Neural progenitor cell (in vitro differentiated cells): Measurements from ENCODE around the gene FBXO10.

Experiments used
- EZH2 ChIP-seq: fragments of 200-600 bp; sonication (generic); IDR thresholded peaks from 2 replicates; pipeline ENCODE4 v1.6.1; 2017; ENCODE audit warnings: antibody characterized with exemption, mild to moderate bottlenecking, moderate library complexity
- EZH2phosphoT487 ChIP-seq: fragments of 200-600 bp; sonication (generic); IDR thresholded peaks from 2 replicates; pipeline ENCODE4 v1.6.1; 2017; ENCODE audit warnings: antibody characterized with exemption
- TF ChIP-seq, protein P1 (sequence below): fragments of 200-600 bp; sonication (generic); IDR thresholded peaks from 2 replicates; pipeline ENCODE4 v1.5.1; 2017; ENCODE audit warnings: antibody characterized with exemption, mild to moderate bottlenecking

DNA sequence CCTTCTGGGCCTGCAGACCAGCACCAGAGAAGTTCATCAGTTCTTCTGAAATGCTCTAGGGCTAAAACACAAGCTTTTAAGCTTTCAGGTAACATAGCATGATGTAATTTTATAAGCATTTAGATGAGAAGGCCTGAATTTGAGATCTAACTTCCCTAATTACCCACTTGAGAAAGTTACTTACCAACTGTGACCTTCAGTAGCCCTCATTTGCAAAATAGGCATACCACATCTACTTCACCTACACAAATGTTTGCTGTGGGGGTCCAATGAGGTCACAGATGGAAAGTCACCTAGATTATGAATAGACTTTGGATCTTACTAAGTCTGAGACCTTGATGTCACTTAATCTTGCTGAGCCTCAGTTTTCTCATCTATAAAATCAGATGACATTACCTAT, 36.5 kb downstream of the FBXO10 start:
- TF ChIP-seq, protein P1, sequence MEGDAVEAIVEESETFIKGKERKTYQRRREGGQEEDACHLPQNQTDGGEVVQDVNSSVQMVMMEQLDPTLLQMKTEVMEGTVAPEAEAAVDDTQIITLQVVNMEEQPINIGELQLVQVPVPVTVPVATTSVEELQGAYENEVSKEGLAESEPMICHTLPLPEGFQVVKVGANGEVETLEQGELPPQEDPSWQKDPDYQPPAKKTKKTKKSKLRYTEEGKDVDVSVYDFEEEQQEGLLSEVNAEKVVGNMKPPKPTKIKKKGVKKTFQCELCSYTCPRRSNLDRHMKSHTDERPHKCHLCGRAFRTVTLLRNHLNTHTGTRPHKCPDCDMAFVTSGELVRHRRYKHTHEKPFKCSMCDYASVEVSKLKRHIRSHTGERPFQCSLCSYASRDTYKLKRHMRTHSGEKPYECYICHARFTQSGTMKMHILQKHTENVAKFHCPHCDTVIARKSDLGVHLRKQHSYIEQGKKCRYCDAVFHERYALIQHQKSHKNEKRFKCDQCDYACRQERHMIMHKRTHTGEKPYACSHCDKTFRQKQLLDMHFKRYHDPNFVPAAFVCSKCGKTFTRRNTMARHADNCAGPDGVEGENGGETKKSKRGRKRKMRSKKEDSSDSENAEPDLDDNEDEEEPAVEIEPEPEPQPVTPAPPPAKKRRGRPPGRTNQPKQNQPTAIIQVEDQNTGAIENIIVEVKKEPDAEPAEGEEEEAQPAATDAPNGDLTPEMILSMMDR, result no peak
- no peak for TF ChIP-seq EZH2
- no peak for TF ChIP-seq EZH2phosphoT487
